Prostate gland (tissue), 2 donors: Measurements from ENCODE around the gene IGFBP3.

Experiments used
- POLR2AphosphoS5 ChIP-seq: sonication (generic); formaldehyde crosslinking; IDR thresholded peaks from one replicate; pipeline ENCODE4 v1.6.1; 2017; ENCODE audit warnings: antibody characterized with exemption
- TF ChIP-seq, protein P1 (sequence below), 4 experiments: fragments of 200-600 bp in 2 of 4; fragments of 450-650 bp in 2 of 4; sonication (generic) in 2 of 4; IDR thresholded peaks; 1 replicate in 3 of 4; 2 replicates in 1 of 4; pipeline ENCODE4 v1.5.1; 2016 to 2019; ENCODE audit warnings: antibody characterized with exemption in 4 of 4, mild to moderate bottlenecking in 2 of 4, moderate library complexity in 2 of 4

GRCh38 chr7:45969940-45970339, 48.9 kb upstream of the IGFBP3 start:
- TF ChIP-seq POLR2AphosphoS5 = no peak
- TF ChIP-seq, protein P1, sequence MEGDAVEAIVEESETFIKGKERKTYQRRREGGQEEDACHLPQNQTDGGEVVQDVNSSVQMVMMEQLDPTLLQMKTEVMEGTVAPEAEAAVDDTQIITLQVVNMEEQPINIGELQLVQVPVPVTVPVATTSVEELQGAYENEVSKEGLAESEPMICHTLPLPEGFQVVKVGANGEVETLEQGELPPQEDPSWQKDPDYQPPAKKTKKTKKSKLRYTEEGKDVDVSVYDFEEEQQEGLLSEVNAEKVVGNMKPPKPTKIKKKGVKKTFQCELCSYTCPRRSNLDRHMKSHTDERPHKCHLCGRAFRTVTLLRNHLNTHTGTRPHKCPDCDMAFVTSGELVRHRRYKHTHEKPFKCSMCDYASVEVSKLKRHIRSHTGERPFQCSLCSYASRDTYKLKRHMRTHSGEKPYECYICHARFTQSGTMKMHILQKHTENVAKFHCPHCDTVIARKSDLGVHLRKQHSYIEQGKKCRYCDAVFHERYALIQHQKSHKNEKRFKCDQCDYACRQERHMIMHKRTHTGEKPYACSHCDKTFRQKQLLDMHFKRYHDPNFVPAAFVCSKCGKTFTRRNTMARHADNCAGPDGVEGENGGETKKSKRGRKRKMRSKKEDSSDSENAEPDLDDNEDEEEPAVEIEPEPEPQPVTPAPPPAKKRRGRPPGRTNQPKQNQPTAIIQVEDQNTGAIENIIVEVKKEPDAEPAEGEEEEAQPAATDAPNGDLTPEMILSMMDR (IDR thresholded peaks at IDR 0.05) = no peak
